Measurements from ENCODE around the gene OST4.

DNA sequence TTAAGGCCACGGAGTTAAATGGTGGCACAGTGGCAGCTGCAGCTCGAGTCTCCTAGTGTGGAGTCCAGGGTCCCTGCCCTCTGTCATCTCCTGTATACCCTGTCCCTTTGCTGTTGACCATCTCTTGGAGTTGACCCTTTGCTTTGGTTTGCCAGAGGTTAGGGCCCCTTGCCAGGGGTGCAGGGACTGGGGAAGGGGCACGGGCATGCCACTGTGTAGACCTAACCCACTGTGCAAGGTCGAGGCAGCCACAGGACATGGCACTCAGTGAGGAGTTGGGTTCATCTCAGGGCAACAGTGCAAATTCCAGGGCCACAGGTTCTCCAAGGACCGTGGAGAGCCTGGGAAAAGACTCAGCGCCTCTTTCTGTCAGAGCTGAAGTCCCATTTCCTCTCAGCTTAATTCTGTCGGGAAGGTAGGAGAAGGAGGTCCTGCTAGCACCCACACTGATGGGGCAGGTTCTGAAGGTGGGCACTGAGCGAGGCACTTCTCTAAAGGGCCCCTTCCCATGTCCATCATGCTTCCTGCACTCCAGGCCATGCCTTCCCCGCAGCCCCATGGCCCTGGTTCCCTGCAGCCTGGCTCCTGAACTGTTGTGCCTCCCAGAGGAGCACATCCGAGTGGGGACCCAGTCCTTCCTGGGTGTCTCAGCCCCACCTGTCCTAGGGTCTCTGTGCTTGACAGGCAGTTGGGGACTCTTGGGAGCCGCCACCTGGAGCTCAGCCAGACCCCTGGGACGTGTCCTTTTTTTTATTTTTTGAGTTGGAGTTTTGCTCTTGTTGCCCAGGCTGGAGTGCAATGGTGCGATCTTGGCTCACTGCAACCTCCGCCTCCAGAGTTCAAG is 17.9 kb upstream of the OST4 start:
- no peak for TF ChIP-seq EZH2phosphoT487 (conservative IDR thresholded peaks at IDR 0.05; ENCODE audit: low read length)
- TF ChIP-seq, protein P1, sequence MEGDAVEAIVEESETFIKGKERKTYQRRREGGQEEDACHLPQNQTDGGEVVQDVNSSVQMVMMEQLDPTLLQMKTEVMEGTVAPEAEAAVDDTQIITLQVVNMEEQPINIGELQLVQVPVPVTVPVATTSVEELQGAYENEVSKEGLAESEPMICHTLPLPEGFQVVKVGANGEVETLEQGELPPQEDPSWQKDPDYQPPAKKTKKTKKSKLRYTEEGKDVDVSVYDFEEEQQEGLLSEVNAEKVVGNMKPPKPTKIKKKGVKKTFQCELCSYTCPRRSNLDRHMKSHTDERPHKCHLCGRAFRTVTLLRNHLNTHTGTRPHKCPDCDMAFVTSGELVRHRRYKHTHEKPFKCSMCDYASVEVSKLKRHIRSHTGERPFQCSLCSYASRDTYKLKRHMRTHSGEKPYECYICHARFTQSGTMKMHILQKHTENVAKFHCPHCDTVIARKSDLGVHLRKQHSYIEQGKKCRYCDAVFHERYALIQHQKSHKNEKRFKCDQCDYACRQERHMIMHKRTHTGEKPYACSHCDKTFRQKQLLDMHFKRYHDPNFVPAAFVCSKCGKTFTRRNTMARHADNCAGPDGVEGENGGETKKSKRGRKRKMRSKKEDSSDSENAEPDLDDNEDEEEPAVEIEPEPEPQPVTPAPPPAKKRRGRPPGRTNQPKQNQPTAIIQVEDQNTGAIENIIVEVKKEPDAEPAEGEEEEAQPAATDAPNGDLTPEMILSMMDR (IDR thresholded peaks at IDR 0.05; ENCODE audit: insufficient read depth, low read length, poor library complexity, severe bottlenecking), result no peak
